Stimulated activated naive CD8-positive, alpha-beta T cell treated with anti-CD3 and anti-CD28 coated beads, Interleukin-15, Interleukin-2, amounts not matched to agents 100 U/mL and 50 U/mL, for 24 hours (primary cell): ENCODE data around the gene MCOLN1.

ENCODE experiments used
- ATAC-seq: fragments of 150-1000 bp; cut with Tn5 transposase; one replicate; pipeline ENCODE4 v1.10.0; 2021
- DNase-seq: peaks from one replicate; pipeline ENCODE4 v3.0.0; 2021

The MCOLN1 gene

DNA sequence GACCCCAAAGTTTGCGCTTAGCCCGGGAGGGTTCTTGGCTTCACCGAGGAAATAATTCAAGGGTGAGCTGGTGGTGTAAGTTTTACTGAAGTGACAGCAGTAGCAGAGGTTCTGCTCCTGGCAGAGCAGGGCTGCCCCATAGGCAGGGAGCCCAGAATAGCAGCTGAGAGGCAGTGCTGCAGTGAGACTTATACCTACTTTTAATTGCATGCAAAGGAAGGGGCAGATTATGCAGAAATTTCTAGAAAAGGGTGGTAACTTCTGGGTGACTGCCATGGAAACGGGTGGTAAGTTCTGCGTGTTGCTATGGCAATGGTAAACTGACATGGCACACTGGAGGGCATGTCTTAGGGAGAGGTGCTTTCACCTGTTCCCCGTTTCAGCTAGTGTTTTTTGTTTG lies 55.7 kb downstream of the MCOLN1 start:
- no peak for DNase-seq
- no peak for ATAC-seq

DNA sequence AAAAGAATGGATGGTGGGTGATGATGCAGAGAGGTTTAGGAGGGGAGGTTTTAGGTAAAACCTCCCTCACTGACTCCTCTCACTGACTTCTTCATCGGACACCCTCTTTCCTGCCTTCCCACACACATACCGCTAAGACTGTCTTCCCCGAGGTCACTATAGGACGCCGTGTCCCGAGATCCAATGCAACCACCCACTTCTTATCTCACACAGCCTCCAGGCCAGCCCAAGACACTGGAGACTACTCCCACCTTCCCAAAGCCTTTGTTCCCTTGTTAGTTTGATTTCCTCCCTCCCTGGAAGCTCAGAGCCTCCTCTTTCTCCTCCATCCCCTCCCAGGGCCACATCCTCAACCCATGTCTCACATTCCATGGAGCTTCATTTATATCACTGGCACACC lies 56.8 kb downstream of the MCOLN1 start:
- ATAC-seq (no peak), DNase-seq (no peak)

DNA sequence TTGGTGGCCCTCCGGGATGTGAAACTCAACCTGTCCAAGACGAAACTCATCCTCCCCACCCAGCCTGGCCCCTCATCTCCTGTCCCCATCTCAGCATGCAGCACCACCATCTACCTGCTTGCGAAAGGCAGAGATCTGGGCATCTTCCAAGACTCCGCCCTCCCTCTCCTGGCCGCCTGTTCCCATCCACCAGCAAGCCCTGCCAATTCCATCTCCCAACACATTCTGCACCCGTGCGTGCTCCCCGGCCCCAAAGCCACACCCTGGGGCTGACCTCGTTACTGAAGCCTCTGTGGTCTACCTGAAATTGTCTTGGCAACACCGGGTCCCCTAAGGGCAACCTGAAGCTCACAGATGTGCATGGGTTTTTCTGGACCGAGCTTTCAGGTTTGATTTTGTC lies 60.0 kb downstream of the MCOLN1 start:
- DNase-seq (no peak), ATAC-seq (no peak)
